ENCODE measurements around the gene CTXN2.

- no peak for TF ChIP-seq EZH2 (IDR thresholded peaks at IDR 0.05)
- no peak for TF ChIP-seq POLR2AphosphoS5 (IDR thresholded peaks at IDR 0.05; ENCODE audit: borderline replicate concordance, low read depth, low read length)
Measured at GRCh38 chr15:48143856-48144255, 47.6 kb upstream of the CTXN2 start.

Data from SK-N-MC (cell line).